ENCODE data around the gene CAMTA1.
"Not testable (repeated sequence)": the region's sequence is repeated elsewhere in the genome, so short reads cannot be mapped to it uniquely, and the experiment has no call there.

The CAMTA1 gene

GRCh38 chr1:7691576-7691975 is 906.3 kb downstream of the CAMTA1 start:
- TF ChIP-seq CTCF (conservative IDR thresholded peaks at IDR 0.05; ENCODE audit: control insufficient read depth, insufficient read depth, low read depth, low read length), result no peak

GRCh38 chr1:7692005-7692404 is 906.8 kb downstream of the CAMTA1 start:
- DNase-seq (ENCODE audit: low read depth), result no peak
- H3K4me3 ChIP-seq (ENCODE audit: control insufficient read depth, low read depth, low read length), result no peak overlapping the region
- TF ChIP-seq CTCF (conservative IDR thresholded peaks at IDR 0.05; ENCODE audit: control insufficient read depth, insufficient read depth, low read depth, low read length), result no peak

More at GRCh38 chr1:7691576-7691975, 906.3 kb downstream of the CAMTA1 start:
- H3K4me3 ChIP-seq (ENCODE audit: control insufficient read depth, low read depth, low read length), result no peak overlapping the region
- no peak for DNase-seq (ENCODE audit: low read depth)

- DNase-seq (ENCODE audit: low read depth); H3K4me3 ChIP-seq (ENCODE audit: control insufficient read depth, low read depth, low read length): not testable (repeated sequence)
These were observed 907.8 kb downstream of the CAMTA1 start for GRCh38 chr1:7693037-7693436.

GRCh38 chr1:7693662-7694061 is 908.4 kb downstream of the CAMTA1 start:
- H3K4me3 ChIP-seq (ENCODE audit: control insufficient read depth, low read depth, low read length), result no peak overlapping the region
- no peak for TF ChIP-seq CTCF (conservative IDR thresholded peaks at IDR 0.05; ENCODE audit: control insufficient read depth, insufficient read depth, low read depth, low read length)
- no peak for DNase-seq (ENCODE audit: low read depth)

GRCh38 chr1:7694600-7695496 is 909.6 kb downstream of the CAMTA1 start:
- TF ChIP-seq CTCF (conservative IDR thresholded peaks at IDR 0.05; ENCODE audit: control insufficient read depth, insufficient read depth, low read depth, low read length), result no peak
- no peak overlapping the region for H3K4me3 ChIP-seq (ENCODE audit: control insufficient read depth, low read depth, low read length)
- no peak for DNase-seq (ENCODE audit: low read depth)

- TF ChIP-seq CTCF (conservative IDR thresholded peaks at IDR 0.05; ENCODE audit: control insufficient read depth, insufficient read depth, low read depth, low read length), result no peak
- no peak overlapping the region for H3K4me3 ChIP-seq (ENCODE audit: control insufficient read depth, low read depth, low read length)
These were observed 910.4 kb downstream of the CAMTA1 start for GRCh38 chr1:7695497-7696117.

GRCh38 chr1:7698641-7699040 is 913.4 kb downstream of the CAMTA1 start:
- no peak for DNase-seq (ENCODE audit: low read depth)
- no peak for TF ChIP-seq CTCF (conservative IDR thresholded peaks at IDR 0.05; ENCODE audit: control insufficient read depth, insufficient read depth, low read depth, low read length)
- H3K4me3 ChIP-seq (ENCODE audit: control insufficient read depth, low read depth, low read length), result no peak overlapping the region

More at GRCh38 chr1:7695497-7696117, 910.4 kb downstream of the CAMTA1 start:
- DNase-seq (ENCODE audit: low read depth), result no peak

All from fibroblast of mammary gland (primary cell).